AG04450 (cell line): ENCODE data around the gene ERBB3. TPM values are rescaled to one million over a fixed set of nuclear protein-coding genes. Genes with fewer than 3 reads are reported as not detected.
A peak's percentile ranks its signal among the peaks of the same experiment; 100 is the strongest.

Experiments
- CTCF ChIA-PET: fragments of 300-600, 350-600 bp; formaldehyde crosslinking; extraction: SDS; loops from one replicate; lab custom pipeline; 2022; ENCODE audit warnings: antibody characterized with exemption, inconsistent platforms; lab: Charles Lee
- POLR2A ChIA-PET: fragments of 350-600 bp; formaldehyde crosslinking; extraction: SDS; loops from one replicate; lab custom pipeline; 2021; ENCODE audit warnings: antibody characterized with exemption, inconsistent platforms; lab: Yijun Ruan, JAX
- DNase-seq: peaks from one replicate; pipeline ENCODE4 v3.0.0-alpha.2; 2011; ENCODE audit warnings: low read depth, low spot score
- H3K27ac ChIP-seq: one replicate; pipeline ENCODE4 v1.5.1; 2012; ENCODE audit warnings: low read depth, low read length, control low read depth
- H3K27me3 ChIP-seq: one replicate; pipeline ENCODE4 v1.6.0; 2012; ENCODE audit warnings: low read length; ENCODE audit not compliant: control insufficient read depth, insufficient read depth
- H3K4me3 ChIP-seq: 2 replicates; pipeline ENCODE4 v1.5.1; 2011; ENCODE audit warnings: mild to moderate bottlenecking, low read depth, low read length, control low read depth
- H3K9me3 ChIP-seq: 2 replicates; pipeline ENCODE4 v1.5.1; 2012; ENCODE audit warnings: low read length; ENCODE audit not compliant: control insufficient read depth, insufficient read depth
- polyA plus RNA-seq: library from polyadenylated mRNA; depleted of rRNA; stranded (reverse); fragments of >200 nt; gene quantifications from 2 replicates; pipeline ENCODE4 v1.2.3, GENCODE V29; 2011
- TF ChIP-seq, protein P1 (sequence below): IDR thresholded peaks from 2 replicates; pipeline ENCODE4 v1.5.1; 2011; ENCODE audit warnings: low read depth, low read length, control low read depth, inconsistent platforms

The ERBB3 gene
- polyA plus RNA-seq, 1 experiment, result 1.7 TPM

DNA sequence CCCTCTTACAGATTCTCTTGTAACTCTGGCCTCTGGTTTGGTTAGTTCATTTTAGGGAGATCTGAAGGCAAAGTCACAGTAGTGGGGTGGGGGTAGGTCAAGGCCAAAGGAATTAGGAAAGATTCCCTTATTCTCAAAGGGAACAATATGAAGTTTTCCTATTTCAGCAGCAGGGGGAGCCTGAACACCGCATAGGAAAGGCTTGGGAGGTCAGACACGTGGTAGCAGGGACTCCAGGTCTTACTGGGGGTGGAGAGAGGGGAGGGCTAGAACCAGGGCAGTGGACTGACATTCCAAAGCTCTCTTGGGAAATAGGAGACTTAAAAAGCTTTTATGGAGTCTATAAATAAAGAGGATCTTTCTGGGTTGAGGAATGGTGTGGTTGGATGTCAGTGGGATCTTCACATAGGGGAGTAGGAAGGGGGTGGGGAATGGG, 39.4 kb downstream of the ERBB3 start:
- Histone ChIP-seq H3K9me3 (no peaks in the 10 kb centered on the region; the same call in 1 of the 2 replicates), H3K4me3 (peak overlapping the region; percentile 92), H3K27ac (no peak overlapping the region), H3K27me3 (no peaks in the 10 kb centered on the region)
- peak; percentile 90 for DNase-seq
- POLR2A ChIA-PET, result interaction anchor here (0.6 to 3.6 kb wide), 10 partner anchors 8 to 102 kb away, joined by 3 to 40 read pairs (median 4); partner anchors contain the start of genes ESYT1, MYL6, RNF41 and SMARCC2
- CTCF ChIA-PET, result interaction anchor here (0.6 to 5.3 kb wide), 18 partner anchors 9 to 148 kb away, joined by 3 to 96 read pairs (median 5); partner anchors contain the start of genes ESYT1, MYL6, PA2G4 and RNF41
- TF ChIP-seq, protein P1, sequence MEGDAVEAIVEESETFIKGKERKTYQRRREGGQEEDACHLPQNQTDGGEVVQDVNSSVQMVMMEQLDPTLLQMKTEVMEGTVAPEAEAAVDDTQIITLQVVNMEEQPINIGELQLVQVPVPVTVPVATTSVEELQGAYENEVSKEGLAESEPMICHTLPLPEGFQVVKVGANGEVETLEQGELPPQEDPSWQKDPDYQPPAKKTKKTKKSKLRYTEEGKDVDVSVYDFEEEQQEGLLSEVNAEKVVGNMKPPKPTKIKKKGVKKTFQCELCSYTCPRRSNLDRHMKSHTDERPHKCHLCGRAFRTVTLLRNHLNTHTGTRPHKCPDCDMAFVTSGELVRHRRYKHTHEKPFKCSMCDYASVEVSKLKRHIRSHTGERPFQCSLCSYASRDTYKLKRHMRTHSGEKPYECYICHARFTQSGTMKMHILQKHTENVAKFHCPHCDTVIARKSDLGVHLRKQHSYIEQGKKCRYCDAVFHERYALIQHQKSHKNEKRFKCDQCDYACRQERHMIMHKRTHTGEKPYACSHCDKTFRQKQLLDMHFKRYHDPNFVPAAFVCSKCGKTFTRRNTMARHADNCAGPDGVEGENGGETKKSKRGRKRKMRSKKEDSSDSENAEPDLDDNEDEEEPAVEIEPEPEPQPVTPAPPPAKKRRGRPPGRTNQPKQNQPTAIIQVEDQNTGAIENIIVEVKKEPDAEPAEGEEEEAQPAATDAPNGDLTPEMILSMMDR, result peak; percentile 84

DNA sequence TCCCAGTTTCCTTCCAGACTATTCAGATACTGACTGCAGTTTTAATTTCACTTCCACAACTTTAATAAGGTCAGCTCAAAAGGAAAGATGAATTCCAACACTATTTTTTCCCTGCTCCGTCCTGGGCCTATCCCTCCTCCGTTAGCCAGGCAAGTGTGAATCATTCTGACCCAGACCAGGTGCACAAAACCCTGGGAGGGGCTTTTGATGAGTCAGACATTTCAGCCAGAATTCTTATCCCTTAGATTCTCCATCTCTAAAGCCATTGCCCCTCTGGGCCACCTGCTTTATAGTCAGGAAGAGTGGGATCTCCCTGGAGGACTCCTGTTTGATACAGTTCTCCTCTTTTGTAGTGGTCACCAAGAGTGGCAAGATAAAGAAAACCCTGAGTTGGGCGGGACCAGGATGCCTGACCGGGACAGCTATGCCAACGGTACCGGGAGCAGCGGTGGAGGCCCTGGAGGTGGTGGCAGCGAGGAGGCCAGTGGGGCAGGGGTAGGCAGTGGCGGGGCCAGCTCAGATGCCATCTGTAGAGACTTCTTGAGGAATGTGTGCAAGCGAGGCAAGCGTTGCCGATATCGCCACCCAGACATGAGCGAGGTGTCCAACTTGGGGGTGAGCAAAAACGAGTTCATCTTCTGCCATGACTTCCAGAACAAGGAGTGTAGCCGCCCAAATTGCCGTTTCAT, 40.3 kb downstream of the ERBB3 start:
- H3K27me3 ChIP-seq, result no peaks in the 10 kb centered on the region
- peak overlapping the region; percentile 22 for H3K27ac ChIP-seq
- POLR2A ChIA-PET, result interaction anchor here (0.6 to 3.6 kb wide), 7 partner anchors 7 to 101 kb away, joined by 3 to 40 read pairs (median 5); partner anchors contain the start of genes ESYT1, MYL6, RNF41 and SMARCC2
- H3K4me3 ChIP-seq, result no peak overlapping the region
- no peak for DNase-seq
- no peaks in the 10 kb centered on the region; the same call in 1 of the 2 replicates for H3K9me3 ChIP-seq
- TF ChIP-seq, protein P1, result no peak
- CTCF ChIA-PET, result interaction anchor here (0.6 to 5.3 kb wide), 16 partner anchors 8 to 148 kb away, joined by 3 to 96 read pairs (median 6); partner anchors contain the start of genes ESYT1, MYL6, PA2G4 and RNF41

DNA sequence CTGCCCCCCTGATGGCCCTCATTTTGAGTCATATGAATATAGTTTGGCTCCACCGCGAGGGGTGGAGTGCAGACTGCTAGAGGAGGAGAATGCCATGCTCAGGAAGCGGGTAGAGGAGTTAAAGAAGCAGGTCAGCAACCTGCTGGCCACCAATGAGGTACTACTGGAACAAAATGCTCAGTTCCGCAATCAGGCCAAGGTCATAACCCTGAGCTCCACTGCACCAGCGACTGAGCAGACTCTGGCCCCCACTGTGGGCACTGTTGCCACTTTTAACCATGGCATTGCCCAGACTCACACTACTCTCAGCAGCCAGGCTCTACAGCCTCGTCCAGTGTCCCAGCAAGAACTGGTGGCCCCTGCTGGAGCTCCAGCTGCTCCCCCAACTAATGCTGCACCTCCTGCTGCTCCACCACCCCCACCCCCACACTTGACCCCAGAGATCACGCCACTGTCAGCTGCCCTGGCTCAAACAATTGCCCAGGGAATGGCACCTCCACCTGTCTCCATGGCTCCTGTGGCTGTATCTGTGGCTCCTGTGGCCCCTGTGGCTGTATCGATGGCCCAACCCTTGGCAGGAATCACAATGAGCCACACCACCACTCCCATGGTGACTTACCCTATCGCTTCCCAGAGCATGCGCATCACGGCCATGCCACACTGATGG, 41.4 kb downstream of the ERBB3 start:
- ChIA-PET CTCF (interaction anchor here (5.3 kb wide), 1 partner anchor 67 kb away, joined by 96 read pairs; the partner anchor contains the start of gene SMARCC2), POLR2A (no interaction called here)
- Histone ChIP-seq H3K9me3 (no peaks in the 10 kb centered on the region; the same call in 1 of the 2 replicates), H3K27ac (no peak overlapping the region), H3K4me3 (no peak overlapping the region), H3K27me3 (no peaks in the 10 kb centered on the region)
- TF ChIP-seq, protein P1, result no peak
- no peak for DNase-seq

DNA sequence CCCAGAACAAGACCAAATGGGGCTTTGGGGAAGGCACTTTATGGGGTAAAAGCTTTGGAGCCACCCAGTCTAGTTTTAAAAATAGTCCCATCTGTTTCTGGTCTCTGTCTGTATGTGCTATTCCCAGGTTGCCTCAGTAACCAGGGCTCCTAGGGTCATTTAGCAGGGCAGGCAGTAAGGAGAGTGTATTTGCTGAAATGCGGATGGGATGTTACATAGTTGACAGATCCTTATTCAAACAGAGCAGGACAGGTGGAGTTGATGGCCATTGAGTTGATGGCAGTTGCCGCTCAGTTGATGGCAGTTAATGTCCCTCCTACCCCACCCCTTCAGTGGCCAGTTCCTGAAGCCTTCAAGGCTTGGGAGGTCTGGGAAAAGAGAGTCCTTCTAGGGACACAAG, 42.7 kb downstream of the ERBB3 start:
- CTCF ChIA-PET, result interaction anchor here (1.3 kb wide), 1 partner anchor 67 kb away, joined by 4 read pairs; no protein-coding TSS in a partner anchor
- POLR2A ChIA-PET, result interaction anchor here (0.6 kb wide), 1 partner anchor 78 kb away, joined by 4 read pairs; no protein-coding TSS in a partner anchor
- H3K4me3 ChIP-seq, result no peak overlapping the region
- TF ChIP-seq, protein P1, result no peak
- DNase-seq, result no peak
- H3K27me3 ChIP-seq, result no peaks in the 10 kb centered on the region
- H3K27ac ChIP-seq, result no peak overlapping the region
- H3K9me3 ChIP-seq, result no peaks in the 10 kb centered on the region; the same call in 1 of the 2 replicates
